K562 (cell line): ENCODE measurements around the gene CDIPT. TPM values are rescaled to one million over a fixed set of nuclear protein-coding genes. Genes with fewer than 3 reads are reported as not detected.
"Not testable (repeated sequence)": the region's sequence is repeated elsewhere in the genome, so short reads cannot be mapped to it uniquely, and the experiment has no call there.

Experiments
- ATAC-seq: fragments of 200-7000 bp; cut with Tn5 transposase; 3 replicates; pipeline ENCODE4 v1.9.1; 2020; ENCODE audit warnings: moderate library complexity
- BruUV-seq: library from RNA; stranded (reverse); fragments of 400-500 nt; replicated peaks from 2 replicates; lab custom pipeline; 2021; lab: Mats Ljungman, UMichigan
- CTCF ChIA-PET: fragments of 300-600 bp; formaldehyde crosslinking; extraction: SDS; loops from one replicate; lab custom pipeline; 2021; ENCODE audit warnings: low intra/inter-chr PET ratio; lab: Yijun Ruan, JAX
- POLR2A ChIA-PET: fragments of 300-600, 350-650 bp; sonication (Branson Sonifier 250); formaldehyde crosslinking; extraction: SDS; loops from one replicate; lab custom pipeline; 2021; ENCODE audit warnings: antibody characterized with exemption, inconsistent platforms; lab: Yijun Ruan, JAX
- DNase-seq, 4 experiments: peaks; one replicate each; pipeline versions ENCODE4 v3.0.0 to v3.0.0-alpha.2; 2011 to 2018; ENCODE audit warnings: low spot score in 3 of 4, mixed read lengths in 3 of 4; ENCODE audit errors: extremely low read depth in 1 of 4
- FAIRE-seq: peaks from 2 replicates; lab custom pipeline; 2011; peaks lifted over from hg19 to GRCh38; lab: Jason Lieb, UNC
- H2AFZ ChIP-seq: 2 replicates; pipeline ENCODE4 v1.6.0; 2011; ENCODE audit warnings: low read depth, low read length, control low read depth, inconsistent platforms
- H3K27ac ChIP-seq: fragments of 200-600 bp; 3 replicates; pipeline ENCODE4 v1.8.0; 2011; ENCODE audit warnings: low read depth, mild to moderate bottlenecking, control low read depth, inconsistent platforms, low read length, moderate library complexity, mixed read lengths; ENCODE audit errors: extremely low read depth
- H3K27me3 ChIP-seq, 2 experiments: fragments of 300-600 bp in 1 of 2; 2 replicates in 1 of 2; 3 replicates in 1 of 2; pipeline versions ENCODE4 v1.6.0 to v1.8.0; 2011; ENCODE audit warnings: inconsistent platforms in 2 of 2, low read length in 2 of 2, mild to moderate bottlenecking in 1 of 2, mixed read lengths in 1 of 2, moderate library complexity in 1 of 2; ENCODE audit not compliant: control insufficient read depth in 2 of 2, insufficient read depth in 2 of 2
- H3K36me3 ChIP-seq: fragments of 300-600 bp; 3 replicates; pipeline ENCODE4 v1.8.0; 2011; ENCODE audit warnings: mild to moderate bottlenecking, low read length, inconsistent platforms; ENCODE audit not compliant: control insufficient read depth, insufficient read depth
- H3K4me1 ChIP-seq, 2 experiments: fragments of 200-600 bp in 1 of 2; replicated peaks in 1 of 2; 2 replicates in 1 of 2; 3 replicates in 1 of 2; pipeline versions ENCODE4 v1.5.1 to v1.8.0; 2011; ENCODE audit warnings: inconsistent platforms in 2 of 2, low read length in 2 of 2, mild to moderate bottlenecking in 1 of 2, mixed read lengths in 1 of 2, moderate library complexity in 1 of 2; ENCODE audit not compliant: control insufficient read depth in 2 of 2, insufficient read depth in 2 of 2
- H3K4me2 ChIP-seq: 2 replicates; pipeline ENCODE4 v1.6.1; 2011; ENCODE audit warnings: low read length, control low read depth, inconsistent platforms, mixed read lengths; ENCODE audit not compliant: insufficient read depth
- H3K4me3 ChIP-seq: fragments of 200-600 bp; sonication (generic), shearing (Covaris generic); 2 replicates; pipeline ENCODE4 v1.5.1; 2016; ENCODE audit warnings: control low read depth, inconsistent platforms
- H3K79me2 ChIP-seq: fragments of 200-600 bp; 3 replicates; pipeline ENCODE4 v1.8.0; 2011; ENCODE audit warnings: low read length, inconsistent platforms; ENCODE audit not compliant: control insufficient read depth, insufficient read depth
- H3K9ac ChIP-seq, 2 experiments: 2 replicates each; pipeline versions ENCODE4 v1.6.0 to v1.6.1; 2011; ENCODE audit warnings: low read depth in 2 of 2, low read length in 2 of 2, control low read depth in 1 of 2, inconsistent platforms in 1 of 2, mild to moderate bottlenecking in 1 of 2, mixed read lengths in 1 of 2; ENCODE audit not compliant: insufficient read depth in 1 of 2
- H3K9me1 ChIP-seq: one replicate; pipeline ENCODE4 v1.6.0; 2011; ENCODE audit warnings: inconsistent platforms, mild to moderate bottlenecking, low read length, moderate library complexity; ENCODE audit not compliant: control insufficient read depth, insufficient read depth
- H3K9me3 ChIP-seq: replicated peaks from 2 replicates; pipeline ENCODE4 v1.5.1; 2011; ENCODE audit warnings: low read depth, low read length, inconsistent platforms; ENCODE audit not compliant: control insufficient read depth, insufficient read depth
- H4K20me1 ChIP-seq: replicated peaks from 2 replicates; pipeline ENCODE4 v1.6.1; 2011; ENCODE audit warnings: low read length, inconsistent platforms, mixed read lengths; ENCODE audit not compliant: control insufficient read depth, insufficient read depth
- BCL6 ChIP-seq: fragments of 250-450 bp; sonication (Bioruptor Pico); IDR thresholded peaks from 2 replicates; pipeline ENCODE4 v1.4.0; 2020
- HMGN3 ChIP-seq: IDR thresholded peaks from 2 replicates; pipeline ENCODE4 v1.6.1; 2011; ENCODE audit warnings: borderline replicate concordance, low read depth, mild to moderate bottlenecking, mixed read lengths, low read length; ENCODE audit not compliant: insufficient read length; ENCODE audit errors: extremely low read depth
- IRF9 ChIP-seq: fragments of 450-650 bp; IDR thresholded peaks from 2 replicates; pipeline ENCODE4 v1.6.1; 2016; ENCODE audit warnings: missing biosample characterization, missing genetic modification characterization
- REST ChIP-seq, 2 experiments: fragments of 450-650 bp; formaldehyde crosslinking in 1 of 2; IDR thresholded peaks; 2 replicates each; pipeline versions ENCODE4 v1.4.0 to v1.6.1; 2014 to 2020; ENCODE audit warnings: mild to moderate bottlenecking in 2 of 2, borderline replicate concordance in 1 of 2, low read depth in 1 of 2
- RFX1 ChIP-seq: fragments of 450-650 bp; IDR thresholded peaks from 2 replicates; pipeline ENCODE4 v1.6.1; 2016; ENCODE audit warnings: mild to moderate bottlenecking, moderate library complexity
- ZNF175 ChIP-seq: fragments of 200-800 bp; sonication (Bioruptor generic); IDR thresholded peaks from 2 replicates; pipeline ENCODE4 v1.6.1; 2016; ENCODE audit warnings: low read depth, mild to moderate bottlenecking, missing genetic modification characterization, missing compliant biosample characterization
- WGBS: fragments of 100-300 bp; shearing (Covaris generic); methylation state at CpG from one replicate; pipeline ENCODE4 v1.1.6; 2016; ENCODE audit warnings: low coverage, mixed read lengths; ENCODE audit not compliant: insufficient coverage; ENCODE audit errors: missing lambda C conversion rate; 5-methylcytosine and 5-hydroxymethylcytosine counted together
- in situ Hi-C: fragments of 300-500 bp; cut with MboI; formaldehyde crosslinking; loops from 4 replicates; pipeline ENCODE4 v1.15.0; 2018; ENCODE audit warnings: inconsistent platforms, mixed read lengths
- intact Hi-C: fragments of 100-400 bp; cut with micrococcal nuclease; formaldehyde crosslinking; loops from 2 replicates; pipeline ENCODE4 v1.14.2; 2022
- polyA plus RNA-seq, 8 experiments: library from polyadenylated mRNA; depleted of rRNA in 4 of 8; stranded (reverse) in 5 of 8; unstranded in 3 of 8; fragments of >200 nt; fragmentation: Nextera tagmentation in 2 of 8; fragmentation: Illumina TruSeq in 1 of 8; extraction: Ambion mirVana in 2 of 8; extraction: Trizol in 1 of 8; gene quantifications; 2 replicates each; pipeline versions ENCODE4 v1.2.1 to v1.2.3, GENCODE V29; 2011 to 2014; ENCODE audit warnings: inconsistent platforms in 1 of 8, missing spikeins in 1 of 8
- total RNA-seq, 7 experiments: library from RNA; depleted of rRNA in 6 of 7; stranded (reverse); fragments of >200 nt in 6 of 7; fragmentation: Illumina TruSeq in 2 of 7; extraction: Trizol in 2 of 7; gene quantifications; 2 replicates each; pipeline versions ENCODE4 v1.2.1 to v1.2.3, GENCODE V29; 2011 to 2021; ENCODE audit warnings: low replicate concordance in 1 of 7

The CDIPT gene
- total and polyA plus RNA-seq, 9 of the 15 experiments (the other 6 are each of a cell fraction or from before 2014, with no cell fraction given) = 1.3 to 37.0 (median 23.0) TPM

- TF ChIP-seq REST (IDR thresholded peaks at IDR 0.05; ENCODE audit: borderline replicate concordance) = peak; percentile 21; the same call in 1 of the 2 replicates
- TF ChIP-seq REST (CRISPR knock-in tag; IDR thresholded peaks at IDR 0.05; ENCODE audit: low read depth) = no peak
- no peak for TF ChIP-seq ZNF175 (CRISPR knock-in tag)
- TF ChIP-seq RFX1 = no peak
- TF ChIP-seq HMGN3 = no peak
- TF ChIP-seq BCL6 (CRISPR knock-in tag) = no peak
- no peak for TF ChIP-seq IRF9 (tag)
Observed at GRCh38 chr16:29910819-29911675, 48.0 kb upstream of the CDIPT start (continued).

DNA sequence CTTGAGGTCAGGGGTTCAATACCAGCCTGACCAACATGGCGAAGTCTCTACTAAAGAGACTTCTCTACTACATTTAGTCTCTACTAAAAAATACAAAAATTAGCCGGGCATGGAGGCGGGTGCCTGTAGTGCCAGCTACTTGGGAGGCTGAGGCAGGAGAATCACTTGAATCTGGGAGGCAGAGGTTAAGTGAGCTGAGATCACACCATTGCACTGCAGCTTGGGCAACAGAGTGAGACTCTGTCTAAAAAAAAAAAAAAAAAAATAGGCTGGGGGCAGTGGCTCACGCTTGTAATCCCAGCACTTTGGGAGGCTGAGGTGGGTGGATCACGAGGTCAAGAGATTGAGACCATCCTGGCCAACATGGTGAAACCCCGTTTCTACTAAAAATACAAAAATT, 46.8 kb upstream of the CDIPT start:
- H3K9me1 ChIP-seq, H3K4me2 ChIP-seq, H3K27me3 ChIP-seq, H3K4me3 ChIP-seq, CTCF ChIA-PET, in situ Hi-C loops, ATAC-seq, H3K9ac ChIP-seq, DNase-seq, BruUV-seq, H3K27ac ChIP-seq, H4K20me1 ChIP-seq, H3K36me3 ChIP-seq, intact Hi-C loops, FAIRE-seq, H3K9me3 ChIP-seq, H3K79me2 ChIP-seq, H2AFZ ChIP-seq: not testable (repeated sequence)
- WGBS = 59% methylated on average over 6 of the region's 6 CpGs
- POLR2A ChIA-PET = interaction anchor here (0.6 to 1.2 kb wide), 2 partner anchors 17 to 155 kb away, joined by 3 to 4 read pairs; partner anchors contain the start of gene KCTD13
- H3K4me1 ChIP-seq = peaks cover 0 to 19% of the 10 kb centered on the region in 2 experiments; a peak in 2 of 5 replicates
